ENCODE results near the gene HBP1. TPM values are rescaled to one million over a fixed set of nuclear protein-coding genes. Genes with fewer than 3 reads are reported as not detected.

HBP1 gene
- total and polyA plus RNA-seq, 2 experiments from 2014 or later = 36.0 to 52.8 TPM

DNA sequence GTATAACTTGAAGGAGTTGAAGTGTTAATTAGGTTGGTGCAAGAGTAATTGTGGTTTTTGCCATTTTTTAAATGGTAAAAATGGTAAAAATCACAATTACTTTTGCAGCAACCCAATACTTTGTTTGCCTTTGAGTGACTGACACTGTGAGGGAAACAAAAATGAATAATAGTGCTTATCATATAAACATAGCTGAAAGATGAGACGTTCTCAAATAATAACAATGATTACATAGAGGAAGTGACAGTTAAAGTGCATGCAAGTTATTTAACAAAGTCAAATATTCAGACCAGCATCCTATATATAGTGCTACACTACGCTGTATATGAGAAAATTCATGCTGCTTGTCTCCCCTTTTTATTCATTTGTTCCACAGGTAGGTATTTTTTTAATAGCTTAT is 4.7 kb upstream of the HBP1 start (continued):
- TF ChIP-seq, protein P1, sequence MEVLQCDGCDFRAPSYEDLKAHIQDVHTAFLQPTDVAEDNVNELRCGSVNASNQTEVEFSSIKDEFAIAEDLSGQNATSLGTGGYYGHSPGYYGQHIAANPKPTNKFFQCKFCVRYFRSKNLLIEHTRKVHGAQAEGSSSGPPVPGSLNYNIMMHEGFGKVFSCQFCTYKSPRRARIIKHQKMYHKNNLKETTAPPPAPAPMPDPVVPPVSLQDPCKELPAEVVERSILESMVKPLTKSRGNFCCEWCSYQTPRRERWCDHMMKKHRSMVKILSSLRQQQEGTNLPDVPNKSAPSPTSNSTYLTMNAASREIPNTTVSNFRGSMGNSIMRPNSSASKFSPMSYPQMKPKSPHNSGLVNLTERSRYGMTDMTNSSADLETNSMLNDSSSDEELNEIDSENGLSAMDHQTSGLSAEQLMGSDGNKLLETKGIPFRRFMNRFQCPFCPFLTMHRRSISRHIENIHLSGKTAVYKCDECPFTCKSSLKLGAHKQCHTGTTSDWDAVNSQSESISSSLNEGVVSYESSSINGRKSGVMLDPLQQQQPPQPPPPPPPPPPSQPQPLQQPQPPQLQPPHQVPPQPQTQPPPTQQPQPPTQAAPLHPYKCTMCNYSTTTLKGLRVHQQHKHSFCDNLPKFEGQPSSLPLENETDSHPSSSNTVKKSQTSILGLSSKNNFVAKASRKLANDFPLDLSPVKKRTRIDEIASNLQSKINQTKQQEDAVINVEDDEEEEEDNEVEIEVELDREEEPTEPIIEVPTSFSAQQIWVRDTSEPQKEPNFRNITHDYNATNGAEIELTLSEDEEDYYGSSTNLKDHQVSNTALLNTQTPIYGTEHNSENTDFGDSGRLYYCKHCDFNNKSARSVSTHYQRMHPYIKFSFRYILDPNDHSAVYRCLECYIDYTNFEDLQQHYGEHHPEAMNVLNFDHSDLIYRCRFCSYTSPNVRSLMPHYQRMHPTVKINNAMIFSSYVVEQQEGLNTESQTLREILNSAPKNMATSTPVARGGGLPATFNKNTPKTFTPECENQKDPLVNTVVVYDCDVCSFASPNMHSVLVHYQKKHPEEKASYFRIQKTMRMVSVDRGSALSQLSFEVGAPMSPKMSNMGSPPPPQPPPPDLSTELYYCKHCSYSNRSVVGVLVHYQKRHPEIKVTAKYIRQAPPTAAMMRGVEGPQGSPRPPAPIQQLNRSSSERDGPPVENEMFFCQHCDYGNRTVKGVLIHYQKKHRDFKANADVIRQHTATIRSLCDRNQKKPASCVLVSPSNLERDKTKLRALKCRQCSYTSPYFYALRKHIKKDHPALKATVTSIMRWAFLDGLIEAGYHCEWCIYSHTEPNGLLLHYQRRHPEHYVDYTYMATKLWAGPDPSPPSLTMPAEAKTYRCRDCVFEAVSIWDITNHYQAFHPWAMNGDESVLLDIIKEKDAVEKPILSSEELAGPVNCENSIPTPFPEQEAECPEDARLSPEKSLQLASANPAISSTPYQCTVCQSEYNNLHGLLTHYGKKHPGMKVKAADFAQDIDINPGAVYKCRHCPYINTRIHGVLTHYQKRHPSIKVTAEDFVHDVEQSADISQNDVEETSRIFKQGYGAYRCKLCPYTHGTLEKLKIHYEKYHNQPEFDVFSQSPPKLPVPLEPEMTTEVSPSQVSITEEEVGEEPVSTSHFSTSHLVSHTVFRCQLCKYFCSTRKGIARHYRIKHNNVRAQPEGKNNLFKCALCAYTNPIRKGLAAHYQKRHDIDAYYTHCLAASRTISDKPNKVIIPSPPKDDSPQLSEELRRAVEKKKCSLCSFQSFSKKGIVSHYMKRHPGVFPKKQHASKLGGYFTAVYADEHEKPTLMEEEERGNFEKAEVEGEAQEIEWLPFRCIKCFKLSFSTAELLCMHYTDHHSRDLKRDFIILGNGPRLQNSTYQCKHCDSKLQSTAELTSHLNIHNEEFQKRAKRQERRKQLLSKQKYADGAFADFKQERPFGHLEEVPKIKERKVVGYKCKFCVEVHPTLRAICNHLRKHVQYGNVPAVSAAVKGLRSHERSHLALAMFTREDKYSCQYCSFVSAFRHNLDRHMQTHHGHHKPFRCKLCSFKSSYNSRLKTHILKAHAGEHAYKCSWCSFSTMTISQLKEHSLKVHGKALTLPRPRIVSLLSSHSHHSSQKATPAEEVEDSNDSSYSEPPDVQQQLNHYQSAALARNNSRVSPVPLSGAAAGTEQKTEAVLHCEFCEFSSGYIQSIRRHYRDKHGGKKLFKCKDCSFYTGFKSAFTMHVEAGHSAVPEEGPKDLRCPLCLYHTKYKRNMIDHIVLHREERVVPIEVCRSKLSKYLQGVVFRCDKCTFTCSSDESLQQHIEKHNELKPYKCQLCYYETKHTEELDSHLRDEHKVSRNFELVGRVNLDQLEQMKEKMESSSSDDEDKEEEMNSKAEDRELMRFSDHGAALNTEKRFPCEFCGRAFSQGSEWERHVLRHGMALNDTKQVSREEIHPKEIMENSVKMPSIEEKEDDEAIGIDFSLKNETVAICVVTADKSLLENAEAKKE (CRISPR knock-in tag; IDR thresholded peaks at IDR 0.05) = no peak
- TF ChIP-seq ZNF114 (CRISPR knock-in tag; IDR thresholded peaks at IDR 0.05) (no peak), CREB1 (CRISPR knock-in tag; IDR thresholded peaks at IDR 0.05; ENCODE audit: low read depth) (no peak)

DNA sequence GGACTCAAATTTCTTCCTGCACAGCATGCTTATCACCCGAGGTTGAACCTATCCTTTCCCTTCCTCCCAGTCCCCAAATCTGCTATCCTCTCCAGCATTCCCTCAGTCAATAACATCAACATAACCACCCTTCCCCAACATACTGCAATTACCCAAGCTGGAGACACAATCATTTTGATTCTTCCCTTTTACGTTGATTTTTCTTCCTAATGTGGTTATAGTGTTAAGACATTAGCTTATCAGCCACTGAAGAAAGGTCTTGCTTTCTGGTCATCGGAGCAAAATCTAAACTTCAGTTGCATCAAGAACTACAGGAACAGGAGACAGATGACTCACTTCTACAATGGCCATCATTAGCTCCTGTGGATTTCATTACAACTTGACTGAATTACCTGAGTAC is 3.5 kb upstream of the HBP1 start:
- H3K9me3 Mint-ChIP-seq = no peaks in the 10 kb centered on the region
- DNase-seq (ENCODE audit: low spot score) (no peak), ATAC-seq (no peak)
- no peak overlapping the region for H3K27ac Mint-ChIP-seq
- H3K4me1 Mint-ChIP-seq = peaks cover 17% of the 10 kb centered on the region; the same call in 2 of the 3 replicates
- TF ChIP-seq JUNB (IDR thresholded peaks at IDR 0.05; ENCODE audit: unreplicated experiment) = no peak
- peaks cover 4% of the 10 kb centered on the region for H3K79me2 ChIP-seq (replicated peaks; ENCODE audit: insufficient read depth)
- no peaks in the 10 kb centered on the region for H3K27me3 ChIP-seq (ENCODE audit: insufficient read depth)
- H3K4me3 Mint-ChIP-seq = no peak overlapping the region
- no peak overlapping the region for H3K27ac ChIP-seq (ENCODE audit: low read depth)
- H3K4me1 ChIP-seq (ENCODE audit: insufficient read depth) = peaks cover 7% of the 10 kb centered on the region
- H2AFZ ChIP-seq = peak overlapping the region; percentile 3; the same call in 1 of the 2 replicates
- H3K9me2 ChIP-seq (ENCODE audit: insufficient read depth) = no peaks in the 10 kb centered on the region
- no peaks in the 10 kb centered on the region for H4K20me1 ChIP-seq (replicated peaks; ENCODE audit: insufficient read depth)
- H3K27me3 Mint-ChIP-seq (ENCODE audit: insufficient read depth, low read depth, poor library complexity) = peaks cover 7% of the 10 kb centered on the region
- no peaks in the 10 kb centered on the region for H3F3A ChIP-seq (replicated peaks; ENCODE audit: low read depth)
- H3K4me3 ChIP-seq = no peak overlapping the region
- H3K36me3 Mint-ChIP-seq (ENCODE audit: low read depth) = no peaks in the 10 kb centered on the region
- no peaks in the 10 kb centered on the region for H3K36me3 ChIP-seq (ENCODE audit: insufficient read depth)
- no peak overlapping the region for H3K4me2 ChIP-seq
